Mucosa of descending colon (tissue), 3 donors: ENCODE results near the gene TMSB15C. TPM values are rescaled to one million over a fixed set of nuclear protein-coding genes. Genes with fewer than 3 reads are reported as not detected.
"Not testable (repeated sequence)": the region's sequence is repeated elsewhere in the genome, so short reads cannot be mapped to it uniquely, and the experiment has no call there.

Experiments used
- ATAC-seq: fragments of 200-7000 bp; cut with Tn5 transposase; one replicate; pipeline ENCODE4 v1.9.1; 2020; ENCODE audit warnings: mild to moderate bottlenecking, moderate library complexity
- DNase-seq, 3 donors: peaks; one replicate each; pipeline ENCODE4 v3.0.0-alpha.2; 2020
- H3K36me3 ChIP-seq: fragments of 200-600 bp; one replicate; pipeline ENCODE4 v1.8.0; 2021; ENCODE audit warnings: low read depth, mild to moderate bottlenecking
- H3K4me1 ChIP-seq: fragments of 200-600 bp; one replicate; pipeline ENCODE4 v1.8.0; 2021; ENCODE audit warnings: low read depth, mild to moderate bottlenecking
- H3K4me3 ChIP-seq: fragments of 200-600 bp; one replicate; pipeline ENCODE4 v1.8.0; 2021; ENCODE audit warnings: mild to moderate bottlenecking
- H3K9me3 ChIP-seq: fragments of 200-600 bp; one replicate; pipeline ENCODE4 v1.8.0; 2021; ENCODE audit warnings: mild to moderate bottlenecking
- CTCF ChIP-seq: fragments of 200-600 bp; IDR thresholded peaks from one replicate; pipeline ENCODE4 v1.8.0; 2022; ENCODE audit warnings: antibody characterized with exemption, mild to moderate bottlenecking
- intact Hi-C, 2 donors: fragments of 100-400 bp; cut with DNase I in 1 of 2; cut with micrococcal nuclease in 1 of 2; formaldehyde crosslinking; loops; one replicate each; pipeline versions ENCODE4 v1.11.0 to v1.11.1; 2022; cut with DNase I, micrococcal nuclease
- long read RNA-seq, 2 donors: library from polyadenylated mRNA; unstranded; transcript quantifications; one replicate each; pipeline ENCODE4 v2.0.0, GENCODE V29; 2019 to 2021
- total RNA-seq, 3 donors: library from RNA; stranded (reverse); fragmentation: NEBNext Ultra II Directional in 2 of 3; extraction: Animal tissue kit (Norgen Biotek cat#: 25700) in 2 of 3; gene quantifications; one replicate each; pipeline versions ENCODE4 v1.2.1 to v1.2.4, GENCODE V29; 2021 to 2023
- donor health status: DM: no; HTN: no; CAD: no; lungs with moderate emphysema.
- donor health status: DM: no; HTN: no; CAD: no.
- donor health status: DM: no; HTN: yes; CAD: no.

TMSB15C gene
- 1 to 10 TPM in 1 of 3 donors, under 1 TPM in 2; 0.84 to 2.6 (median 0.87) TPM for total RNA-seq
- long read RNA-seq, donor 1, partial matches to known transcripts, result 1 of 2 reads
- long read RNA-seq, donor 1, other reads (novel, unspliced or antisense), result 0 of 2 reads
- long read RNA-seq, donor 2, partial matches to known transcripts, result 0 of 2 reads
- long read RNA-seq, donor 2, other reads (novel, unspliced or antisense), result 0 of 2 reads

- H3K36me3 ChIP-seq, H3K4me1 ChIP-seq, H3K4me3 ChIP-seq, H3K9me3 ChIP-seq, intact Hi-C loops, DNase-seq: not testable (repeated sequence)
- ATAC-seq, result peak; percentile 91
Measured at GRCh38 chrX:104075778-104076445, at the start of gene TMSB15C. Gene TMSB15C (minus strand): TSS chrX:104076236.

GRCh38 chrX:104122829-104123228, 46.8 kb upstream of the TMSB15C start:
- H3K4me3 ChIP-seq, result no peak overlapping the region
- H3K9me3 ChIP-seq, result no peaks in the 10 kb centered on the region
- H3K36me3 ChIP-seq, result no peaks in the 10 kb centered on the region
- intact Hi-C loops, result no loop called here
- DNase-seq (no peak), ATAC-seq (peak; percentile 35)
- no peak for TF ChIP-seq CTCF
- H3K4me1 ChIP-seq, result no peaks in the 10 kb centered on the region

GRCh38 chrX:104118765-104119164, 42.7 kb upstream of the TMSB15C start:
- no peak for DNase-seq
- ATAC-seq, result no peak
- intact Hi-C loops, result no loop called here
- H3K4me1 ChIP-seq, result no peaks in the 10 kb centered on the region
- H3K36me3 ChIP-seq, result no peaks in the 10 kb centered on the region
- no peak for TF ChIP-seq CTCF
- H3K4me3 ChIP-seq, result no peak overlapping the region
- no peaks in the 10 kb centered on the region for H3K9me3 ChIP-seq

GRCh38 chrX:104117759-104118158, 41.7 kb upstream of the TMSB15C start:
- no peak for DNase-seq

GRCh38 chrX:104113222-104113965, 37.4 kb upstream of the TMSB15C start:
- no peaks in the 10 kb centered on the region for H3K36me3 ChIP-seq
- intact Hi-C loops, result no loop called here
- DNase-seq (peak in 2 of 3 donors; percentile 53 to 59), ATAC-seq (peak; percentile 70)
- no peaks in the 10 kb centered on the region for H3K4me1 ChIP-seq
- TF ChIP-seq CTCF, result peak; percentile 26
- H3K4me3 ChIP-seq, result no peak overlapping the region
- H3K9me3 ChIP-seq, result no peaks in the 10 kb centered on the region

More at GRCh38 chrX:104117759-104118158, 41.7 kb upstream of the TMSB15C start:
- TF ChIP-seq CTCF, result no peak
- Histone ChIP-seq H3K4me1 (no peaks in the 10 kb centered on the region), H3K4me3 (no peak overlapping the region), H3K36me3 (no peaks in the 10 kb centered on the region), H3K9me3 (no peaks in the 10 kb centered on the region)
- ATAC-seq, result no peak
- intact Hi-C loops, result no loop called here
